Left forelimb (tissue), 1 donor: ENCODE results near the gene RIPOR2.

Experiments used
- DNase-seq: peaks from one replicate; pipeline ENCODE4 v3.0.0-alpha.2; 2018; ENCODE audit warnings: low spot score

Gene RIPOR2

GRCh38 chr6:24875534-24875901, 60.2 kb downstream of the RIPOR2 start:
- DNase-seq, result no peak

GRCh38 chr6:24874776-24875533, 60.8 kb downstream of the RIPOR2 start:
- DNase-seq, result no peak

GRCh38 chr6:24874128-24874527, 61.6 kb downstream of the RIPOR2 start:
- no peak for DNase-seq

- no peak for DNase-seq
These were observed 63.0 kb downstream of the RIPOR2 start for GRCh38 chr6:24872779-24873178.

DNA sequence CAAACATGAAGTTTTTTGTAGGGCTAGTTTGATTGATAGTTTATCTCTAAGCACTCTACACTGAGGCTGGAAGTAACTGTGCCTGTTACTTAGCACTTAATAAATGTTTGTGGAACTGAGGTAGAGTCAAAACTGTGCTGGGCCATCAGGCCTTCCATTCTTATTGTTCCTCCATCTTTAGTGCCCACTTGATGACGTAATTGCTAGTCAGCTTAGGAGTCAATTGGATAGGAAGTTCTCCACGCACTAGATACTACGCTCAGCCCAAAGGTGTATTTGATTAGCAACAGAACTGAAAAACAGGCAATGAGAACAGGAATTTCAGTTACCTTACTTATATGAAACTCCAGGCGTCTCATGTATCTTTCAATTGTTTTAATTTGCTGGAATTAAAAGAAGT, 67.0 kb downstream of the RIPOR2 start:
- DNase-seq, result no peak

DNA sequence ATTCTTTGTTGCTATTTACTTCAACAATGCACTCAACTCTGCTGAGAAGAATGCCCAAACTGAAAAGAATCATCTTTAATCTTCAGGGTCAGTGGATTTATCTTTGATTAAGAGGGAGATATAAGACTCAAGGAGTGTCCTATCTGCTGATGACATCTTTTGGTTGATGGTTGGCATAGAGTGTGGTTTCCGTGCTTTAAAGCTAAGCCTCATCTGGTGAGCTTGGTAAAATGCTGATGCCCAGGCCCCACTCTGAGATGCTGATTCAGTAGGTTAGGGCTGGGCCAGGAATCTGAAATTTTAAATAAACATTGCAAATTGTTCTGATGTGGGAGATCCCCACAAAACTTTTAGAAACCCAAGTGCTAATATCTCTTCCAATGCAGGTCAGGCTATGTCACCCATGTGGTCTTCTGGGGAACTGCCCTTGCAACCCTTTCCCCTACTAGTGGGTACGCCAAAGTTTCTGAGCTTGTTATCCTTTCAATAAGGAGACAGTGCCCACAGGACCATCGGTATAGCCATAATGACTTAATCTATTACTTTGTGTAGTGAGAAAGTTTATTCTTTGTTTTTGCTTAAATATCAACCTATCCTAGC, 68.6 kb downstream of the RIPOR2 start:
- DNase-seq, result no peak

- DNase-seq, result no peak
These were observed 70.6 kb downstream of the RIPOR2 start for GRCh38 chr6:24865161-24865560.

- DNase-seq, result no peak
These were observed 71.4 kb downstream of the RIPOR2 start for GRCh38 chr6:24864343-24864742.

- DNase-seq, result no peak
These were observed 73.8 kb downstream of the RIPOR2 start for GRCh38 chr6:24861934-24862333.

DNA sequence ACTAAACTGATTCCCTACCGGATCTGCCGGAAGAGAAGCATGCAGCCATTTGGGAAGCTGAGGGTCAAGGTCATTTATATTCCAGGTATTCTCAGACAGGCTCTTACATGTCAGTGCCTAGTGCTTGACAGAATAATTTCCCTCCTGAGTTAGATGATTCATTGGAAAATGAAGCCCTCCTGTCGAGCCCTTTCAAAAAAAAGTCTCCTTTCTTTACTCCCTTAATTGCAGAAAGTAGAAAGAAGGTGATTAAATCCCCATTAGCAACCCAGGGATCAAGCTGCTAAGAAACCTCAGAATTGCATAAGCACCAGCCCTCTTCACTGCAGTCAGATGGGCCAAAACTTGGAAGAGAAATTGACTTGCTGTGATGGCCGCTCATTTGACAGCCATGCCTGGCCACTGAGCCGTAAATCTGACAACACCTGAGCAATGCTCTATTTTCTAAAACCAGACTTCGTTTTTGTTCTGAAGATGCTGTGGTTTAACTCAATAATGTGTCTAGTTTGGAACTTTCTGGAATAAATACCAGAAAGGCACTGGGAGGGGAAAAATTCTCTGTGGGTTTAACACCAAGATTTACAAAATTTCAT, 76.1 kb downstream of the RIPOR2 start:
- no peak for DNase-seq

- no peak for DNase-seq
These were observed 76.6 kb downstream of the RIPOR2 start for GRCh38 chr6:24859132-24859531.

DNA sequence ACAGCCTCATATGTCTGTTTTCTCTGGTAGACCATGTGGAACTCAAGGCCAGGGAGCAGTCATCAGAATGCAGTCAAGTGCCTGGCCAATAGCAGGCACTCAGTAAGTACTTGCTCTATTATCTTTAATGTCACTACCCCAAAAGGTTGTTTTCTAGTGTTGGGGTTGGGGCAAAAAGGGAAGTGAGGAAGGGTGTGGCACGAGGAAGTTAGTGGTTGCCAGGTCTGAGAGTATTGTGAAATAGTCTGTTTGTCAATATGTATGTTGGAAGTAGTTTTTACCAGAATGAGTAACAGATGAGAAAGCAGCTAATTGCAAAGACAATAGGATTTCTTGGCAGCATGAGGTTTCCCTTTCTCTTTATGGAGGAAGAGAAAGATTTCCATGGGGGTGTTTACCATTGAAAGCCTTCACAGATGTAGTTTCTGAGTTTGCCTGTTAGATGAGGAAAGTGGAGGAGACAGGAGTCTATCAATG, 77.5 kb downstream of the RIPOR2 start:
- no peak for DNase-seq

GRCh38 chr6:24856901-24857670, 78.7 kb downstream of the RIPOR2 start:
- DNase-seq, result no peak

- no peak for DNase-seq
These were observed 79.5 kb downstream of the RIPOR2 start for GRCh38 chr6:24856246-24856599.

DNA sequence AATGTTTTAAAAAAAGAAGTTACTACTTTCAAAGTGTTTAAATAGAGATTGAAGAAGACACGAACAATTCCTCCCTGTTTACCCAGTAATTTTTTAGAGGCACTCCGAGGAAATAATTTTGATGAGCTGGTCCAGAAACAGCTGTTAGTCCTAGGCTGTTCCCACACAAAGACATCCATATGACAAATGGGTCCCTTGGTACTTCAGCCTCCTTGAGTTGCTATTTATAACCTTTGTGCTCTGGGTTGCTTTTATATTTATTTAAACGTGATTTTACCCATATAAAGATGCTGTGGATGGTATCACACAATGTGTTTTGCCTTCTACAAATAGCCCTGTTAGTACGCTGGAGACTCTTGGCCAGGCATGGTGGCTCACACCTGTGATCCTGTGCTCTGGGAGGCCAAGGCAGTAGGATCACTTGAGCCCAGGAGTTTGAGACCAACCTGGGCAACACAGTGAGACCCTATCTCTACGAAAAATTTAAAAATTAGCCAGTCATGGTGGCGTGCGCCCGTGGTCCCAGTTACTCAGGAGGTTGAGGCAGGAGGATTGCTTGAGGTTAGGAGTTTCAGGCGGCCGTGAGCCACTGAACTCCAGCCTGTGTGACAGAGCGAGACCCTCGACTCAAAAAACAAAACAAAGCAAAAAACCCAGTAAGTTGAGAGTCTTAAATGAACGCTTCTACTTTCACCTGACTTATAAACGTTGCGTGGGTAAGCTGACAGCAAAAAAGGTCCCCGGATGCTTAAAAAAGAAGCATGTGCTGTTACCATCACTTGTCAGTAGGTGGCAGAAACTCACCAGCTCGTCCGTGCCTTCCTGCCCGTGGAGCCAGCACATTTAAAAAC, 80.1 kb downstream of the RIPOR2 start:
- no peak for DNase-seq

GRCh38 chr6:24854077-24854666, 81.6 kb downstream of the RIPOR2 start:
- no peak for DNase-seq

- no peak for DNase-seq
These were observed 84.7 kb downstream of the RIPOR2 start for GRCh38 chr6:24851086-24851485.

DNA sequence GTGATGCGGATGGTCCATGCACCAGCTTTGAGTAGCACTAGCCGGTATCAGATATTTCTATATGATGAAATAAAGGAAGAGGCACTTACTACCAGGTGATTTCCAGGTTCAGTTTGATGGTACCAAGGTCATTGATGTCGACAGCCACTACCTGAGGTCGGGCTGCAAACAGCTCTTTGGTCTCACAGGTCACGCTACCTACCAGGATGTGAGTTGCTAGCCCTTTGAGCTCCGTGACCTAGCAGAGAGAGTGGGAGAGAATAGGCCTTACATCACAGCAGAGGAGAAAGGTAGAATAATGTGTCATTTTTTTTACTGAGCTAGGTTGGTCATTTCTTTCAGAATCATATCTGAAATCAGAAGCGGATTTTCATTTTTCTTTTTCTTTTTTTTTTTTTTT, 86.0 kb downstream of the RIPOR2 start:
- no peak for DNase-seq

- DNase-seq, result no peak
These were observed 87.3 kb downstream of the RIPOR2 start for GRCh38 chr6:24848461-24848860.

GRCh38 chr6:24847402-24847801, 88.4 kb downstream of the RIPOR2 start:
- DNase-seq, result no peak

GRCh38 chr6:24845578-24845977, 90.2 kb downstream of the RIPOR2 start:
- no peak for DNase-seq
